Hepatocyte (in vitro differentiated cells): Measurements from ENCODE around the gene COX7A2. TPM values are rescaled to one million over a fixed set of nuclear protein-coding genes. Genes with fewer than 3 reads are reported as not detected.

Source experiments
- DNase-seq: peaks from one replicate; pipeline ENCODE4 v3.0.0-alpha.2; 2016; ENCODE audit warnings: low spot score
- H2AFZ ChIP-seq: fragments of 200-600 bp; sonication (generic); 2 replicates; pipeline ENCODE4 v1.6.0; 2016; ENCODE audit warnings: antibody characterized with exemption, mild to moderate bottlenecking
- H3K27ac ChIP-seq: fragments of 200-600 bp; sonication (generic); 2 replicates; pipeline ENCODE4 v1.5.1; 2016; ENCODE audit warnings: mild to moderate bottlenecking
- H3K27me3 ChIP-seq: fragments of 200-600 bp; sonication (generic); 2 replicates; pipeline ENCODE4 v1.6.1; 2016
- H3K36me3 ChIP-seq: fragments of 200-600 bp; sonication (generic); replicated peaks from 2 replicates; pipeline ENCODE4 v1.5.1; 2016; ENCODE audit warnings: low read depth; ENCODE audit not compliant: insufficient read depth
- H3K4me1 ChIP-seq: fragments of 200-600 bp; sonication (generic); 2 replicates; pipeline ENCODE4 v1.5.1; 2016; ENCODE audit warnings: mild to moderate bottlenecking, moderate library complexity; ENCODE audit not compliant: insufficient read depth
- H3K4me2 ChIP-seq: fragments of 200-600 bp; sonication (generic); 2 replicates; pipeline ENCODE4 v1.6.0; 2016
- H3K4me3 ChIP-seq: fragments of 200-600 bp; sonication (generic); 2 replicates; pipeline ENCODE4 v1.5.1; 2016; ENCODE audit warnings: mild to moderate bottlenecking
- H3K79me2 ChIP-seq: fragments of 200-600 bp; sonication (generic); 2 replicates; pipeline ENCODE4 v1.6.0; 2017; ENCODE audit warnings: mild to moderate bottlenecking
- H3K9me2 ChIP-seq: fragments of 200-600 bp; sonication (generic); replicated peaks from 2 replicates; pipeline ENCODE4 v1.6.0; 2017; ENCODE audit warnings: mild to moderate bottlenecking; ENCODE audit not compliant: insufficient read depth
- H3K9me3 ChIP-seq: fragments of 200-600 bp; sonication (generic); 2 replicates; pipeline ENCODE4 v1.5.1; 2016; ENCODE audit warnings: low read depth, mild to moderate bottlenecking
- H4K20me1 ChIP-seq: fragments of 200-600 bp; sonication (generic); 2 replicates; pipeline ENCODE4 v1.6.0; 2016; ENCODE audit warnings: mild to moderate bottlenecking; ENCODE audit not compliant: insufficient read depth, poor library complexity, severe bottlenecking
- CTCF ChIP-seq: fragments of 200-600 bp; sonication (generic); IDR thresholded peaks from 2 replicates; pipeline ENCODE4 v1.5.1; 2016; ENCODE audit warnings: antibody characterized with exemption, mild to moderate bottlenecking; ENCODE audit not compliant: poor library complexity
- EZH2 ChIP-seq: fragments of 200-600 bp; sonication (generic); IDR thresholded peaks from 2 replicates; pipeline ENCODE4 v1.6.1; 2016; ENCODE audit warnings: antibody characterized with exemption, mild to moderate bottlenecking, borderline replicate concordance
- EZH2phosphoT487 ChIP-seq: fragments of 200-600 bp; sonication (generic); IDR thresholded peaks from one replicate; pipeline ENCODE4 v1.6.1; 2018; ENCODE audit warnings: antibody characterized with exemption, mild to moderate bottlenecking, low read depth, moderate library complexity; ENCODE audit not compliant: unreplicated experiment, severe bottlenecking
- WGBS: methylation state at CpG from one replicate; pipeline ENCODE4 v1.1.6; 2016; ENCODE audit warnings: low lambda C conversion rate; ENCODE audit errors: missing lambda C conversion rate; 5-methylcytosine and 5-hydroxymethylcytosine counted together
- polyA plus RNA-seq: library from polyadenylated mRNA; unstranded; fragments of >200 nt; fragmentation: Nextera tagmentation; extraction: Ambion mirVana; gene quantifications from 2 replicates; pipeline ENCODE4 v1.2.1, GENCODE V29; 2016
- total RNA-seq: library from RNA; depleted of rRNA; stranded (reverse); fragments of >200 nt; gene quantifications from 2 replicates; pipeline ENCODE4 v1.2.3, GENCODE V29; 2014

The COX7A2 gene
- total and polyA plus RNA-seq, 2 experiments from 2014 or later, result 167 to 703 TPM

GRCh38 chr6:75284632-75285282, 41.2 kb upstream of the COX7A2 start, which contains the start of gene TMEM30A:
TMEM30A (minus strand) TSS chr6:75284792; CDS start chr6:75284638, 154 bp downstream.
- no peaks in the 10 kb centered on the region for H3K36me3 ChIP-seq
- peak within 1 kb of the TSS; percentile 86 for H3K4me3 ChIP-seq
- H3K27me3 ChIP-seq, result no peaks in the 10 kb centered on the region
- H3K79me2 ChIP-seq, result peaks cover 71% of the 10 kb centered on the region
- no peaks in the 10 kb centered on the region for H3K9me2 ChIP-seq
- peaks cover 36% of the 10 kb centered on the region for H4K20me1 ChIP-seq
- H2AFZ ChIP-seq, result peak within 1 kb of the TSS; percentile 82
- H3K27ac ChIP-seq, result peak within 1 kb of the TSS; percentile 95
- no peaks in the 10 kb centered on the region for H3K9me3 ChIP-seq
- WGBS, result 2% methylated on average over 49 of the region's 55 CpGs
- peak; percentile 75 for TF ChIP-seq EZH2phosphoT487
- no peak for TF ChIP-seq CTCF
- H3K4me1 ChIP-seq, result peaks cover 25% of the 10 kb centered on the region
- peak; percentile 99 for DNase-seq
- peak within 1 kb of the TSS; percentile 82 for H3K4me2 ChIP-seq

GRCh38 chr6:75283907-75284631, 40.5 kb upstream of the COX7A2 start:
- Histone ChIP-seq H3K27me3 (no peaks in the 10 kb centered on the region), H3K4me2 (peak overlapping the region; percentile 82), H4K20me1 (peaks cover 43% of the 10 kb centered on the region), H3K27ac (peak overlapping the region; percentile 95), H3K4me1 (peaks cover 25% of the 10 kb centered on the region), H3K79me2 (peaks cover 77% of the 10 kb centered on the region), H3K9me3 (no peaks in the 10 kb centered on the region), H2AFZ (peak overlapping the region; percentile 75), H3K36me3 (no peaks in the 10 kb centered on the region), H3K4me3 (peak overlapping the region; percentile 86), H3K9me2 (no peaks in the 10 kb centered on the region)
- peak; percentile 43 for DNase-seq
- TF ChIP-seq CTCF (no peak), EZH2 (no peak), EZH2phosphoT487 (no peak)
- WGBS, result under 1% methylated on average over 35 of the region's 36 CpGs

GRCh38 chr6:75282706-75283105, 39.1 kb upstream of the COX7A2 start:
- no peak for DNase-seq
- Histone ChIP-seq H3K4me1 (peaks cover 25% of the 10 kb centered on the region), H3K27me3 (no peaks in the 10 kb centered on the region), H3K4me2 (peak overlapping the region; percentile 82), H3K9me3 (no peaks in the 10 kb centered on the region), H3K36me3 (no peaks in the 10 kb centered on the region), H3K79me2 (peaks cover 85% of the 10 kb centered on the region), H3K9me2 (no peaks in the 10 kb centered on the region), H2AFZ (no peak overlapping the region), H4K20me1 (peaks cover 53% of the 10 kb centered on the region), H3K27ac (no peak overlapping the region), H3K4me3 (peak overlapping the region; percentile 86)
- no peak for TF ChIP-seq EZH2
- TF ChIP-seq EZH2phosphoT487, result no peak
- no peak for TF ChIP-seq CTCF
- 30% methylated on average over 2 of the region's 2 CpGs for WGBS
